Cardiac fibroblast (primary cell): Measurements from ENCODE around the gene NHLH1.

Source experiments
- DNase-seq, 2 donors: peaks; one replicate each; pipeline versions ENCODE4 v3.0.0 to v3.0.0-alpha.2; 2010; ENCODE audit warnings: low read depth in 2 of 2
- H3K4me3 ChIP-seq, 2 donors: replicated peaks in 1 of 2; 1 replicate in 1 of 2; 2 replicates in 1 of 2; pipeline ENCODE4 v1.5.1; 2011; ENCODE audit warnings: low read depth in 2 of 2, low read length in 2 of 2, mild to moderate bottlenecking in 2 of 2, moderate library complexity in 1 of 2
- CTCF ChIP-seq: IDR thresholded peaks from one replicate; pipeline ENCODE4 v1.5.1; 2011; ENCODE audit warnings: low read depth, mild to moderate bottlenecking, low read length, inconsistent platforms

Gene NHLH1

GRCh38 chr1:160403244-160403643 lies 36.4 kb downstream of the NHLH1 start:
- H3K4me3 ChIP-seq, result no peak overlapping the region
- DNase-seq, result peak; percentile 31 to 33
- no peak for TF ChIP-seq CTCF

- H3K4me3 ChIP-seq, result no peak overlapping the region
- no peak for DNase-seq
Measured at GRCh38 chr1:160404094-160404493, 37.2 kb downstream of the NHLH1 start.

GRCh38 chr1:160405331-160405877 lies 38.5 kb downstream of the NHLH1 start:
- DNase-seq, result no peak
- H3K4me3 ChIP-seq, result no peak overlapping the region
- no peak for TF ChIP-seq CTCF

More at GRCh38 chr1:160404094-160404493, 37.2 kb downstream of the NHLH1 start:
- TF ChIP-seq CTCF, result no peak

GRCh38 chr1:160406131-160406968 lies 39.5 kb downstream of the NHLH1 start:
- H3K4me3 ChIP-seq, result no peak overlapping the region
- DNase-seq, result no peak
- TF ChIP-seq CTCF, result no peak

GRCh38 chr1:160407839-160408801 lies 41.2 kb downstream of the NHLH1 start:
- peak in 1 of 2 donors; percentile 11 for DNase-seq
- H3K4me3 ChIP-seq, result no peak overlapping the region
- TF ChIP-seq CTCF, result no peak

- DNase-seq, result no peak
- TF ChIP-seq CTCF, result no peak
- no peak overlapping the region for H3K4me3 ChIP-seq
Measured at GRCh38 chr1:160408864-160409263, 42.0 kb downstream of the NHLH1 start.
